Epidermal melanocyte (primary cell): Measurements from ENCODE around the gene GALNT18.
A peak's percentile ranks its signal among the peaks of the same experiment; 100 is the strongest.

Experiments used
- DNase-seq: peaks from one replicate; pipeline ENCODE4 v3.0.0; 2011; ENCODE audit warnings: low spot score; ENCODE audit not compliant: insufficient read length

GALNT18 gene

DNA sequence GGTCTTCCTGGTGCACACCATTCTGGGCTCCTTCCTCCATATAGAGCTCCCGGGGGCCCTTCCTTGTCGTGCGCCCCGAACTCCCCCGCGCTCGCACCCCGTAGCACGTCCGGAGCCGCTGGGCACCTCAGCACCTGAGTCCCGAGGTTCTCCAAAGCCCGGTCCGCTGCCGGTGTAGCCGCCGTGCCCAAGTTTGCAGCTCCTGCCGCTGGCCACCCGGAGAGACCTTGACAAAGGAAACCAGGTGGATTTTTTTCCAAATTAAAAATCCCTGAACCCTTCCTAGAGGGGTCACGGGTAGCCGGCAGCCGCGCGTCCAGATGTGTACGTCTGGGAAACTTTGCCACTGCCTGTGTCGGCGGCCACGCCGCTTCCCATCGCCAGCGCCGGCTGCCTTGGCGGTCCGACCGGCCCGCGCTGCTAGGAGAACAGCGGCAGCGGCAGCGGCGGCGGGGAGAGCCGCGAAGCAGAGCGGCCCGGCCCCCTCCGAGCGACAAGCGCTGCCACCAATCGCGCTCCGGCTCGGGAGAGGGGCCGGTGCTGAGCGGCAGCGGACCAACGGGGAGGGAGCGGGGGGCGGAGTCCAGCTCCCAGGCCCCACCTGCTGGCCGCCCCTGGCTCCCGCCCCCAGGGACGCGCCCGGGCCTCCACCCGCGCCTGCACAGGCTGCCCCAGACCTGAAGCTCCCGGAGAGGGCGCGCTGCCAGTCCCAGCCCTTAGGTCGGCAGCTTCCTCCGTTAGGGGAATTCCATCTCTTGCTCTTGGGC, at the start of gene GALNT18:
TSS of gene GALNT18 (minus strand) at position 433 of the 767 bp plus-strand sequence.
- peak; percentile 88 for DNase-seq

- no peak for DNase-seq
Measured at GRCh38 chr11:11670574-11670973, 48.8 kb upstream of the GALNT18 start.

DNA sequence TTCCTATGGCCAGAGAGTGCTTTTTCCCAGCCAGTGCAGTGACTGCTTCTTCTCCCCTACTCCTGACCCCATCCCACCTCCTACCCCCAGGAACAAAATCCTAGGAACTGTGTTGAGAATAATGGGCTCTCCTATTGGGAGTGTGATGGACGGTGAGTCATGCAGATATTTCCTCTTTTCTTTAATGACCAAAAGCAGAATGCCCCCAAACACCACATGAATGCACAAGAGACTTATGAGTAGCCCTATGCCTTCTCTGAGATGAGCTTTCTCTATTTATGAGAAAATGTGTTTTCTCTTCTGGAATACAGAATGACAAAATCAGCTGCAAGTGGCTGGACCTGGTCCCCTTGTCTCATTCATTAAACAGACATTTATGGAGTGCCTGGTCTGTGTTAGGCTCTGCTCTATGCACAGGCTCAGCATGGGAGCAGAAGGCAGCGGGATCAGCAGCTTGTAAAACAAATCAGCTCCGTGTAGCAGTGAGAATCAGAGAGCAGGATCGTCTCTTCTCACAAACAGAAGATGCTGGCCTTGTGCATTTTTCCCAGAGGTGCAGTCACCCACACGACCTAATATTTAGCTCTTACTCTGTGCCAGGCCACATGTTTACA, 47.5 kb upstream of the GALNT18 start:
- no peak for DNase-seq

- no peak for DNase-seq
Measured at GRCh38 chr11:11668781-11669180, 47.0 kb upstream of the GALNT18 start.

DNA sequence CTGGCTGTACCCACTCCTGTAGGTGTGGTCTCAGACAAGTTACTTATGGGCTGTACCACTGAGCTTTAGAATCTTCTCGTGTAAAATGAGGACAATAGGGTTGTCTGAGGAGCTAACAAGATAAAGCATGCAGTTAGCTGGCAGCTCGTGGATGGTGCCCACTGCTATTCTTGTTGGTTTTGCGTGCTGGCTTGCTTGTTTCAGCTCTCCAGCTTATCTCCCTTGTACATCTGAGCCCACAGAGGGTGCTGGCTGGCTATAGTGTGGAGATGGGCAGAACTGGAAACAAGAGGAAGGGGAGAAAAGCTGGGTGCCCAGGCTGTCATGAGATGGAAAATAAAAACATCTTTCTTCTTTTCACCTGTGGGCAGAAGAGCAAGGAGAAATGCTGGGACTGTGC, 46.5 kb upstream of the GALNT18 start:
- no peak for DNase-seq

DNA sequence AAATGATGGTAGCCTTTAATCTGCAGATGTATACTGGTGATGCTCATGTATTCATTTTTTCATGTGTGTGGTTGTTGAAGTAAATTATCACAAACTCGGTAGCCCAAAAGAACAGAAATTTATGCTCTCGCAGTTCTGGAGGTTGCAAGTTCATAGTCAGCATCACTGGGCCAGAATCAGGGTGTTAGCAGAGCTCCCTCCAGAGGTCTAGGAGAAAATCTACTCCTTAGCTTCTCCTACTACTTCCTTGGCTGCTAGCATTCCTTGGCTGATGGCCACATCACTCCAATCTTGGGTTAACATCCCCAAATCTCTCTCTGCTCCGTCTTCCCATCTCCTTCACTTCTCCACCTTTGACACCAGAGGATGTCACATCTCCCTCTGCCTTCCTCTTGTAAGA, 45.3 kb upstream of the GALNT18 start:
- no peak for DNase-seq

DNA sequence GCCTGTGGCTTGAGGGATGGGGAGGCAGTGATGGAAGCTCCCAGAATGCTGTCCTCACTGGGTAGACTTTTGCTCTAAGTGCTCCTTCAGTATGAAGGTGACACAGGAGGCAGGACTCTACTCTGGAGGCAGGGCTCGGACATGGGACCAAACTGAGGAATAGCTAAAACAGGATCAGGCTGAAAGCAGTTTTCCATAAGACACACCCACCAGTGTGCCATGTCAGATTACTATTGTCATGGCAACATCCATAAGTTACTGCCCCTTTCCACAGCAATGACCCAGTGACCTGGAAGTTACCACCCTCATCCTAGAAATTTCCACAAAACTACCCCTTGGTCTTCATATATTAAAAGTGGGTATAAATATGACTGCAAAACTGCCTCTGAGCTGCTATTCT, 43.6 kb upstream of the GALNT18 start:
- no peak for DNase-seq

DNA sequence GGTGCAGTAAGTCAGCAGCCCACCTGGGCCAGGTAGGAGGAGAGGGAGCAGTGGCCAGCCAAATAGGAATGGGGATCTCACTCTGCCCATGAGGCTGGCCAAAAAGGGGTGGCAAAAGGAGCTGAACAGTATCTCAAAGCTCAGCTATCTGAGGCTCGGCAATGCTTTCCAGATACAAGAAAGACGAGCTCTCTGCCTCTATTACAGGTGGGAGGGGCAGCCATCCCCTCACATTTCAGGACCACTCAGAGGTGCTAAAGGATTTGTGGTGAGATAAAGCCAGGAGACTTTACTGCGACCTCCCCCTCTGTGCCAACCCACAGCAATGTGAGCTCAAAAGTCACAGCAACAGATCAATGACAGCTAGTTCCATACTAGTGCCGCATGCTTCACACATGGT, 42.1 kb upstream of the GALNT18 start:
- DNase-seq, result no peak

- DNase-seq, result no peak
Measured at GRCh38 chr11:11662578-11662977, 40.8 kb upstream of the GALNT18 start.

DNA sequence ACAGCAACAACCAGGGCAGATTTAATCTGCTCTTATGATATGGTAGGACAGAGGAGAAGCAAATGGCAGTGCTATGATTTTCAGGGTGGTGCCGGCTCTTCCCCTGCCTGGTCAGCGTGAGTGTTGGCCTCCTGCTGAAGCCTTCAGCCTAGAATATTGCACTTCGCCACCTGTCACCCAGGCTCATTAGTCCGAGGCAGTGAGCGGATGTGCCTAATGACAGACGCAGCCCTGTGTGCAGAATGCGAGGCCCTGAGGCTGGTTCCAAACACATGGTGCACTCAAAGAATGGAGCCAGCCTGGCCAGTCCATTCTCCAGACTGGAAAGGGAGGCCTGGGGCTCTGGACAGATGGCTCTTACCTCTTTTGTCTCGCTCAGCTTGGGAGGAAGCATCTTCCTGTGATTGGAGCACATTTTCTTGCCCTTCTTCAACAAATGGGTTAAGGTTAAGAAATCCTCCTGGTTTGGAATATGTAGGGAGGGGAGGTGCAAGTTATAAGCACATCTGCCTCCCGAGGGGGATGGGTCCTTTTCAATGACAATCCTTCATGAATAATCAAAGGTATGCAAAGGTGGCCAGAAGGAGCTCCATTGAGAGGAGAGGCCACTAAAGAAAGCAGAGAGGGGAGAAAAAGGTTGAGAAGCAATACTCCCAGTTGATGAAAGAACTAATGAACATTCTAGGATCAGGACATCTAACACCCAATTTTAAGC, 39.7 kb upstream of the GALNT18 start:
- DNase-seq, result no peak

- no peak for DNase-seq
Measured at GRCh38 chr11:11660363-11660740, 38.5 kb upstream of the GALNT18 start.

- DNase-seq, result no peak
Measured at GRCh38 chr11:11659567-11660362, 38.0 kb upstream of the GALNT18 start.

GRCh38 chr11:11657218-11657955, 35.6 kb upstream of the GALNT18 start:
- DNase-seq, result no peak

DNA sequence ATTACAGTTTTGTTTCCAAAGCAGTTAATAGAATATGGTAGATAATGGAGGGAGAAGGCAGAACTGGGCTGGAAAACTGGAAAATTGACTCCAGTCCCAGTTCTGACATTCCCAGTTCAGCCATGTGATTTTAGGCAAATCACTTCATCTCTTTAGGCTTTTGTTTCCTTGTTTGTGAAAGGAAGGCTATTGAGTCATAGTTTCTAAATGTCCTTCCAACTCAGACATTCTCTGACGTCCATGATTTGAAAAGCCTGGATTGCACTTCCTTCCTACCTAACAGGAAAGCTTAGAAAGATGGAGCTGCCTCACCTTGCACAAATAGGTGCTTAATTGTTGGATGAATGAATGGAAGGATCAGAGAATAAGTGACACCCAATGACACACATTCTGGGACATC, 19.8 kb upstream of the GALNT18 start:
- no peak for DNase-seq

GRCh38 chr11:11640996-11641395, 19.2 kb upstream of the GALNT18 start:
- no peak for DNase-seq

DNA sequence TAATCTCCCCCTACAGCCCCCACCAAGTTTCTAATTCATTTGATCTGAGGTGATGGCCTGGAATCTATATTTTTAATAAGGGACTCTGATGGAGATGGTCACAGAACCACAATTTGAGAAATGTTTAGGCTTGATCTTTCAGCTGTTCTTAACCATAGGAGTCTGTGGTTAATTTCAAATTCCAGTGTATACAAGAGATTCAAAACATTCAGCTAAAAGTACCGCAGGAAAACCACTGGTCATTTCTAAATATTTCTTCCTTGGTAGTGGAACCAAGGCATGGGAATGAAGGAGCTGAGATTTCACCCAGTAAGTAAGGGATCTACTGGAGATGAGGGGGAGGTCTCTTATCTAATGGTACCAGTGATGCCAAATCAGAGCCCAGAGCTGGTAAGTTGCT, 18.3 kb upstream of the GALNT18 start:
- DNase-seq, result no peak

GRCh38 chr11:11636671-11637070, 14.9 kb upstream of the GALNT18 start:
- no peak for DNase-seq

GRCh38 chr11:11635443-11635842, 13.6 kb upstream of the GALNT18 start:
- DNase-seq, result no peak

DNA sequence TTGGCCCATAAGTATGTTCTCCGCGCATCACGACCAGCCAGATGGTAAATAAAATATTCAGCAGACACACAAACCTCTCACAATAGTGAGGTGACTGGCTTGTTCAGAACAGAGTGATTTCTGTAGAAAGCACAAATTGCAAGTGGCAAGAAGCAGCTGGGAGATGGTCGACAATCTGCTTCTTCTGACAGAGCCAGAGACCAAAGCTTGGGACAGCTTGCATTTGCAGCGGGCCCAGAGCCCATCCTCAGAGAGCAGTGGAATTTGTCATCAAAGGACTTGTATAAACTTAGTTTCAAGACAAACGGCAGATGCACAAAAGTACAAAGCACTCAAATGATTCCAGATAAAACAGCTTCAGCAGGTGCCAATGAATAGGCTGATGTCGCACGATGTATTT, 7.6 kb upstream of the GALNT18 start:
- no peak for DNase-seq

- DNase-seq, result no peak
Measured at GRCh38 chr11:11628651-11629050, 6.8 kb upstream of the GALNT18 start.

DNA sequence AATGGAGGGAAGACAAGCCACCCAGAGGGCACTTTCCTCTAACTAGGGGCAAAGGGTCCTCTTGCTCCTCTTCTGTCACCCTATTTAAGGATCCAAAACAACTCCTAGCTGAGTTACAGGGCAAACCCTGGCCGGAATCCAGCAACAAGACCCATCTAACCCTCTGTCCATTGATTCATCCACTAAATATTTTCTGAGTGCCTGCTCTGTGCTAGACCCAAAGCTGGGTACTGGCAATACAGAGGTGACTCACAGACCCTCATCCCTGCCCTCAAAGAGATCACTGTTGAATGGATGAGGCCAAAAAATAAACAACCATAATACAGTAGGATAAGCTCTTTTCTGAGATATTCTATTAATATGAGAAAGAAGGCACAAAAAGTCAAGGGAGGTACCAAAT, 4.3 kb upstream of the GALNT18 start:
- no peak for DNase-seq
